ENCODE results near the gene KDM8. TPM values are rescaled to one million over a fixed set of nuclear protein-coding genes. Genes with fewer than 3 reads are reported as not detected.

Gene KDM8
- total RNA-seq, 2 donors from 2014 or later = 6.0 to 18.5 TPM

- TF ChIP-seq CTCF (IDR thresholded peaks at IDR 0.05) (no peak), POLR2A (IDR thresholded peaks at IDR 0.05) (no peak)
- Histone ChIP-seq H3K27ac (no peak overlapping the region), H3K27me3 (no peaks in the 10 kb centered on the region), H3K9me3 (no peaks in the 10 kb centered on the region), H3K36me3 (replicated peaks in 1 of 2; ENCODE audit: insufficient read depth in 1 of 2, low read depth in 2 of 2) (no peaks in the 10 kb centered on the region), H3K4me3 (no peak overlapping the region), H3K4me1 (peaks cover 36% of the 10 kb centered on the region)
- no peak for DNase-seq
- ATAC-seq = no peak
- intact Hi-C loops (cut with DNase I) = no loop called here
- WGBS, 2 donors = 78 to 86% methylated on average over 12 of the region's 12 CpGs
Measured at GRCh38 chr16:27228045-27228444, 24.7 kb downstream of the KDM8 start.

- Histone ChIP-seq H3K9me3 (no peaks in the 10 kb centered on the region), H3K4me1 (peaks cover 33% of the 10 kb centered on the region), H3K27me3 (no peaks in the 10 kb centered on the region), H3K27ac (peak overlapping the region in 2 of 4 donors; percentile 14 to 51), H3K4me3 (no peak overlapping the region), H3K36me3 (replicated peaks in 1 of 2; ENCODE audit: insufficient read depth in 1 of 2, low read depth in 2 of 2) (peaks cover 0 to under 1% of the 10 kb centered on the region in 2 donors)
- TF ChIP-seq CTCF (IDR thresholded peaks at IDR 0.05) (peak in 4 of 7 experiments; percentile 25 to 62 (median 44)), POLR2A (IDR thresholded peaks at IDR 0.05) (no peak)
- ATAC-seq (peak; percentile 74), DNase-seq (peak; percentile 63 to 85 (median 75))
- intact Hi-C loops (cut with DNase I) = no loop called here
- WGBS, 2 donors = 56 to 71% methylated on average over 21 of the region's 21 CpGs
Measured at GRCh38 chr16:27228621-27229501, 25.5 kb downstream of the KDM8 start.

GRCh38 chr16:27229891-27230470 is 26.7 kb downstream of the KDM8 start:
- Histone ChIP-seq H3K27ac (peak overlapping the region in 1 of 4 donors; percentile 51), H3K9me3 (no peaks in the 10 kb centered on the region), H3K27me3 (no peaks in the 10 kb centered on the region), H3K36me3 (replicated peaks in 1 of 2; ENCODE audit: insufficient read depth in 1 of 2, low read depth in 2 of 2) (peaks cover 0 to 3% of the 10 kb centered on the region in 2 donors), H3K4me3 (no peak overlapping the region), H3K4me1 (peaks cover 36% of the 10 kb centered on the region)
- 80 to 81% methylated on average over 2 to 16 of the region's 18 CpGs for WGBS, 2 donors
- no peak for TF ChIP-seq CTCF (IDR thresholded peaks at IDR 0.05)
- no peak for TF ChIP-seq POLR2A (IDR thresholded peaks at IDR 0.05)
- DNase-seq (no peak), ATAC-seq (no peak)
- intact Hi-C loops (cut with DNase I) = loop anchor here (5.0 to 10.0 kb wide), 3 partner anchors 53 to 145 kb away; partner anchors contain the start of gene IL4R

GRCh38 chr16:27230562-27231001 is 27.3 kb downstream of the KDM8 start:
- Histone ChIP-seq H3K36me3 (replicated peaks in 1 of 2; ENCODE audit: insufficient read depth in 1 of 2, low read depth in 2 of 2) (peaks cover 0 to 3% of the 10 kb centered on the region in 2 donors), H3K4me3 (no peak overlapping the region), H3K27me3 (no peaks in the 10 kb centered on the region), H3K9me3 (no peaks in the 10 kb centered on the region), H3K27ac (no peak overlapping the region), H3K4me1 (peaks cover 36% of the 10 kb centered on the region)
- DNase-seq = no peak
- WGBS, 2 donors = 79 to 97% methylated on average over 7 to 14 of the region's 16 CpGs
- no peak for ATAC-seq
- intact Hi-C loops (cut with DNase I) = loop anchor here (5.0 to 10.0 kb wide), 3 partner anchors 53 to 144 kb away; partner anchors contain the start of gene IL4R
- no peak for TF ChIP-seq CTCF (IDR thresholded peaks at IDR 0.05)
- no peak for TF ChIP-seq POLR2A (IDR thresholded peaks at IDR 0.05)
